ENCODE data around the gene C21orf91. TPM values are rescaled to one million over a fixed set of nuclear protein-coding genes. Genes with fewer than 3 reads are reported as not detected.

C21orf91 gene
- total RNA-seq, 1 experiment from 2014 or later: 49.2 TPM

GRCh38 chr21:17789069-17789468 lies 30.1 kb downstream of the C21orf91 start:
- H2BK12ac ChIP-seq (ENCODE audit: insufficient read length, low read depth, low read length): no peak overlapping the region
- no peak overlapping the region for H3K9ac ChIP-seq (ENCODE audit: extremely low read depth, insufficient read length, low read length)
- H2BK5ac ChIP-seq (ENCODE audit: insufficient read length, low read length): no peak overlapping the region
- H3K14ac ChIP-seq (ENCODE audit: insufficient read depth, low read length): no peak overlapping the region
- no peak overlapping the region for H2BK120ac ChIP-seq (ENCODE audit: low read depth, low read length, poor library complexity, severe bottlenecking)
- H3T11ph ChIP-seq (ENCODE audit: low read length): no peak overlapping the region
- H4K20me1 ChIP-seq (ENCODE audit: control insufficient read depth, insufficient read depth, insufficient read length): no peaks in the 10 kb centered on the region
- no peaks in the 10 kb centered on the region for H3K9me3 ChIP-seq (ENCODE audit: control insufficient read depth, low read depth, low read length)
- H2BK20ac ChIP-seq (ENCODE audit: low read depth, low read length, poor library complexity, severe bottlenecking): no peak overlapping the region
- H3K27ac ChIP-seq (ENCODE audit: insufficient read length, low read depth, low read length): no peak overlapping the region
- no peak overlapping the region for H4K5ac ChIP-seq (ENCODE audit: insufficient read length, low read depth, low read length)
- H3K4me1 ChIP-seq (ENCODE audit: insufficient read depth, low read length): no peaks in the 10 kb centered on the region
- H3K27me3 ChIP-seq (ENCODE audit: insufficient read depth, low read length): no peaks in the 10 kb centered on the region
- H3K18ac ChIP-seq (ENCODE audit: insufficient read length, low read depth, low read length): no peak overlapping the region
- no peak overlapping the region for H3K4me3 Mint-ChIP-seq
- WGBS (ENCODE audit: extremely low coverage, insufficient read length, low lambda C conversion rate): no CpG with 5 or more reads among the region's 3 CpGs
- H3K4me1 Mint-ChIP-seq: no peaks in the 10 kb centered on the region
- H3K79me1 ChIP-seq (ENCODE audit: insufficient read depth, low read depth, low read length, poor library complexity, severe bottlenecking): no peaks in the 10 kb centered on the region
- no peak overlapping the region for H3K23ac ChIP-seq (ENCODE audit: insufficient read length, low read depth, low read length)
- H3K36me3 Mint-ChIP-seq (ENCODE audit: insufficient read depth in 1 of 3, low read depth in 3 of 3): peaks cover 30 to 68% (median 53%) of the 10 kb centered on the region in 3 experiments
- no peaks in the 10 kb centered on the region; a peak in 2 of 5 replicates for H3K9me3 Mint-ChIP-seq
- H3K27me3 Mint-ChIP-seq (ENCODE audit: low read depth): no peaks in the 10 kb centered on the region
- H3K27ac Mint-ChIP-seq: no peak overlapping the region
- no peak overlapping the region for H4K91ac ChIP-seq (ENCODE audit: insufficient read length, low read depth, low read length)
- H3K56ac ChIP-seq (ENCODE audit: insufficient read length, low read depth, low read length): no peak overlapping the region
- H4K8ac ChIP-seq (replicated peaks; ENCODE audit: insufficient read length, low read depth, low read length): no peak overlapping the region
- H2AFZ ChIP-seq (ENCODE audit: low read length): no peak overlapping the region
- H3K4ac ChIP-seq (ENCODE audit: low read depth, low read length): no peak overlapping the region
- H2AK5ac ChIP-seq (ENCODE audit: insufficient read length, low read length): no peak overlapping the region
- no peaks in the 10 kb centered on the region for H3K79me2 ChIP-seq (ENCODE audit: insufficient read depth, low read length)
- no peak for TF ChIP-seq CTCF (conservative IDR thresholded peaks at IDR 0.05)
- no peak overlapping the region for H3K4me2 ChIP-seq (ENCODE audit: insufficient read depth, insufficient read length, low read length)
- no peak overlapping the region for H2BK15ac ChIP-seq (ENCODE audit: low read depth, low read length)
- DNase-seq: no peak
- no peaks in the 10 kb centered on the region for H3K23me2 ChIP-seq (ENCODE audit: insufficient read length, low read depth, low read length, poor library complexity, severe bottlenecking)

Data from H9 (cell line).